ENCODE measurements around the gene CTNNBL1.

CTNNBL1 gene

DNA sequence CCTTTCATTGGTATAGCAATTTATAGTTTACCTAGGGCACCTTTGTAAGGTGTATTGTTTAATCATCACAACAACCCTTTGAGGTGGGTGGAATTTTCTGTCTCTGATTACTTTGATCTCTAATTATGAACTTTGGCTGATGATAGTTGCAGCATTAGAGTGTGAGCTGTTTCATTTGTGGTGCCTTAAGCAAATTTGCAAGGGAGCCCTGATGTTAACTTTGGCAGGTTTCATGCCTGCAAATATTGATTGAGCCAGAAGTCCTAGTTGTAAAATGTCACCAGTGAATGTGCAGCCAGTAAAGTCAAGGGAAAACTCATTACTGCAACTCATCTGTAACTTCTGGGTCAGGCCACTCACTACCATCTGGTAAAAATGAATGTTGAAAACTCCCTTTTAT lies 29.8 kb downstream of the CTNNBL1 start:
- H3K4me3 ChIP-seq (ENCODE audit: low read depth, low read length), result no peak overlapping the region
- TF ChIP-seq, protein P1, sequence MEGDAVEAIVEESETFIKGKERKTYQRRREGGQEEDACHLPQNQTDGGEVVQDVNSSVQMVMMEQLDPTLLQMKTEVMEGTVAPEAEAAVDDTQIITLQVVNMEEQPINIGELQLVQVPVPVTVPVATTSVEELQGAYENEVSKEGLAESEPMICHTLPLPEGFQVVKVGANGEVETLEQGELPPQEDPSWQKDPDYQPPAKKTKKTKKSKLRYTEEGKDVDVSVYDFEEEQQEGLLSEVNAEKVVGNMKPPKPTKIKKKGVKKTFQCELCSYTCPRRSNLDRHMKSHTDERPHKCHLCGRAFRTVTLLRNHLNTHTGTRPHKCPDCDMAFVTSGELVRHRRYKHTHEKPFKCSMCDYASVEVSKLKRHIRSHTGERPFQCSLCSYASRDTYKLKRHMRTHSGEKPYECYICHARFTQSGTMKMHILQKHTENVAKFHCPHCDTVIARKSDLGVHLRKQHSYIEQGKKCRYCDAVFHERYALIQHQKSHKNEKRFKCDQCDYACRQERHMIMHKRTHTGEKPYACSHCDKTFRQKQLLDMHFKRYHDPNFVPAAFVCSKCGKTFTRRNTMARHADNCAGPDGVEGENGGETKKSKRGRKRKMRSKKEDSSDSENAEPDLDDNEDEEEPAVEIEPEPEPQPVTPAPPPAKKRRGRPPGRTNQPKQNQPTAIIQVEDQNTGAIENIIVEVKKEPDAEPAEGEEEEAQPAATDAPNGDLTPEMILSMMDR (IDR thresholded peaks at IDR 0.05; ENCODE audit: low read depth, low read length, missing control alignments), result no peak
- DNase-seq (ENCODE audit: low read depth), result no peak
- in situ Hi-C loops (cut with HindIII; ENCODE audit: low sequenced_read_pairs), result no loop called here

DNA sequence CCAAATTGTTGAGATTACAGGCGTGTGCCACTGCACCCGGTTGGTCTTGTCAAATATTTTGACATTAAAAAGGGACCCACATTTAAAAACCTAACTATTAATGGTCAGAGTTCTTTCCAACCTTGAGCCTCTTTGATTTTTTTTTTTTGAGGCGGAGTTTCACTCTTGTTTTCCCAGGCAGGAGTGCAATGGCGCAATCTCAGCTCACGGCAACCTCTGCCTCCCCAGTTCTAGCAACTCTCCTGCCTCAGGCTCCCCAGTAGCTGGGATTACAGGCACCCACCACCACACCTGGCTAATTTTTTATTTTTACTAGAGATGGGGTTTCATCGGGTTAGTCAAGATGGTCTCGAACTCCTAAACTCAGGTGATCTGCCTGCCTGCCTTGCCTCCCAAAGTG lies 31.3 kb downstream of the CTNNBL1 start:
- in situ Hi-C loops (cut with HindIII; ENCODE audit: low sequenced_read_pairs), result no loop called here
- DNase-seq (ENCODE audit: low read depth), result no peak
- no peak overlapping the region for H3K4me3 ChIP-seq (ENCODE audit: low read depth, low read length)
- TF ChIP-seq, protein P1 (IDR thresholded peaks at IDR 0.05; ENCODE audit: low read depth, low read length, missing control alignments), result no peak

DNA sequence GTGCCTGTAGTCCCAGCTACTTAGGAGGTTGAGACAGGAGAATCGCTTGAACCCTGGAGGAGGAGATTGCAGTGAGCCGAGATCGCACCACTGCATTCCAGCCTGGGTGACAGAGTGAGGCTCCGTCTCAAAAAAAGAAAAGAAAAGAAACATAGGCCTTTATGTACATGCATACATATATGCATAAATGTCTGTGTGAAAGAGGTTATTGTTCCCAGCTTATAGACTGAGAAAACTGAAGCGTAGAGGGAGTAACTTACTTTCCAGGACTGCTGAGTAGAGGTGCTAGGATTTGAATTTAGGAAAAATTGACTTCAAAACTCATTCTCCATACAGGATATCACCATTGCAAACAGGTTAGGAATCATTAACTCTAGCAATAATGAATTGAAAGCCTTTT lies 32.0 kb downstream of the CTNNBL1 start:
- in situ Hi-C loops (cut with HindIII; ENCODE audit: low sequenced_read_pairs), result no loop called here
- DNase-seq (ENCODE audit: low read depth), result no peak
- H3K4me3 ChIP-seq (ENCODE audit: low read depth, low read length), result no peak overlapping the region
- TF ChIP-seq, protein P1 (IDR thresholded peaks at IDR 0.05; ENCODE audit: low read depth, low read length, missing control alignments), result no peak

DNA sequence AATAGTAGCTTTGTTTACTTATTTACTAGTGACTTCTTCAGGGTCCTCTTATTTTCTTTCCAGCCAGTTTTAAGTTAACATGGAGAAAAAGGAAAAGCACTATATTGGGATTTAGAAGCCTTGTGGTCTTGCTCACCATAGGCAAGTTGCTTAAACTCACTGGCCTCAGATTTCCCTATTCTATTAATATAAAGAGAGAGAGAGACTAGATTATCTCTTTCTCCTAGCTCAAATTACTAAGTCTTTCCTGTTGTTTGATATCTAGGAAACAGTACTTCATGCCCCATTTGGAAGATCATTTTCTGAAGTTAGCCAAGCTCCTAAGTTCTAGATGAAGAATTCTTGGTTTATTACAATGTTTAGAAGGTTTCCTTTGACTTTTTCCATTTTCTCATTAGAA lies 32.5 kb downstream of the CTNNBL1 start:
- H3K4me3 ChIP-seq (ENCODE audit: low read depth, low read length), result no peak overlapping the region
- no peak for DNase-seq (ENCODE audit: low read depth)
- in situ Hi-C loops (cut with HindIII; ENCODE audit: low sequenced_read_pairs), result no loop called here
- TF ChIP-seq, protein P1 (IDR thresholded peaks at IDR 0.05; ENCODE audit: low read depth, low read length, missing control alignments), result no peak

DNA sequence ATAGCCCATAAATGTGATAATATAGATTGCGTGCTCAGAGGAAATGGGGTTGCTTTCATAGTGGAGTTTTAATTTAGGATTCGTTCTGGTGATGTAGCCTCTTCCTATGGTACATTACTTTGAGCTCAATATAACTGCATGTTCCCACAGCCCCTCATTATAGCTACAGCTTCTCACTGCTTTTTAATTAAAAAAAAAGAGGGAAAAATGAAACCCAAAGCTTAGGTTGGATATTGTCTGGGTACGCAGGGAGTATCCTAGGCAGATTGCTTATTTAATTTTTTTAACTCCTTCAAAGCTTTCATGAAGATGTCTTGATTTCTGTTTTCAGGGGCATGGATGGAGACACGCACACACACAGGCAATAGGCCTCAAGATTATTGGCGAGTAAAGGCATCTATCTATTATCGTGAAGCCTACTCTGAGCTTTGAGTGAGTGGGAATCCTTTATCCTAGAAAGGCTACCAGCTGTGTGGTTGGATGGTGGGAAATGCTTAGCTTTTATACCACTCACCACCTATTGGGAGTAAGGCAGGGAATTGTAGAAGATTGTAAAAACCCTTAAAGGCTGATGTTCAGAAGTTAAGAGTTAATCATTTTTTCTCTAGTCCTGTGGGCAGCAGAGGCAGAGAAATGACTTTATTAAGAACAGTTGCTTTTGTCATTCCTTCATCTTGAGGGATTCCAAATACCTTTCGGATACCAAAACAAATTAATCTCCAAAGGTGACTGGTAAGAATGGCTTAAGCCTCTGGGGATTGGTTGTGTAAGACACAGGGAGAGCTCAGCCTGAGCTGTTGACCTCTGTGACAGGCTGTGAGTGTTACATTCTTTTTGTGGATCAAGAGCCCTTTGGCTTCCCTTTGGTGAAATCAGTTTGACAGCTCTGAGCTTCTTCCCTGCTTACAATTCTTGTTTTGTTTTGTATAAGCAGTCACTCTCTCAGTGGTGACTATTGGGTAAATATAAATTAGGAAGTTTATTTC lies 33.4 kb downstream of the CTNNBL1 start:
- TF ChIP-seq, protein P1 (IDR thresholded peaks at IDR 0.05; ENCODE audit: low read depth, low read length, missing control alignments), result no peak
- no peak for DNase-seq (ENCODE audit: low read depth)
- in situ Hi-C loops (cut with HindIII; ENCODE audit: low sequenced_read_pairs), result no loop called here
- H3K4me3 ChIP-seq (ENCODE audit: low read depth, low read length), result no peak overlapping the region

DNA sequence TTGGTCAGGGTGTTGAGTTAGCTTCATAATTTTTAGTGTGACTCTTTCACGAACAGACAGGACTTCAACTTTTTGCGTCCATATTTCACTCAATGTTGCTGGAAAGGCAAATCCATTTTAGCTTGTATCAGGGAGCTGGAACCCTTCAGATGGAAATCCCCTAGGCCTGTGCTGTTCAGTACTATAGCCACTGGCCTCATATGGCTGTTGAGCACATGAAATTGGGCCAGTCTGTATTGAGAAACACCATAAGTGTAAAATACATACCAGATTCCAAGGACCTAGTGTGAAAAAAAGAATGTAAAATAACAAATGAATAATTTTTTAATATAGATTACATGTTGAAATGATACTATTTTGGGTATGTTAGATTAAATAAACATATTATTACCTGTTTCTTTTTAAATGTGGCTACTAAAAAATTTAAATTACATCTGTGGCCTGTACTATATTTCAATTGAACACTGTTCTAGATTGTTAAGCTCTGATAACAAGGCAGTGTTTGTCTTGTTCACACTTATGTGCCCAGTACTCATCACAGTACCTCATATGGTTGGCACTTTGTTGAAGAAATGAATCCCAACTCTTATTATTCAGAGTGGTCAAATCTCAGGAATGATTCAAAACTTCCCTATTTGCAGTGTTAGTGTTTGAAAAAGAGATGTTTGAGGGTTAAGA lies 34.3 kb downstream of the CTNNBL1 start:
- in situ Hi-C loops (cut with HindIII; ENCODE audit: low sequenced_read_pairs), result no loop called here

More for the DNA sequence above, 34.3 kb downstream of the CTNNBL1 start:
- no peak for DNase-seq (ENCODE audit: low read depth)
- H3K4me3 ChIP-seq (ENCODE audit: low read depth, low read length), result no peak overlapping the region
- TF ChIP-seq, protein P1 (IDR thresholded peaks at IDR 0.05; ENCODE audit: low read depth, low read length, missing control alignments), result no peak
